NCI-H1092 treated with DMSO at 0.1 percent for 48 hours (cell line): ENCODE data around the gene UNC5A.
A peak's percentile ranks its signal among the peaks of the same experiment; 100 is the strongest.

Experiments
- DNase-seq: peaks from one replicate; lab custom pipeline; 2025; lab: John Stamatoyannopoulos, UW

The UNC5A gene

DNA sequence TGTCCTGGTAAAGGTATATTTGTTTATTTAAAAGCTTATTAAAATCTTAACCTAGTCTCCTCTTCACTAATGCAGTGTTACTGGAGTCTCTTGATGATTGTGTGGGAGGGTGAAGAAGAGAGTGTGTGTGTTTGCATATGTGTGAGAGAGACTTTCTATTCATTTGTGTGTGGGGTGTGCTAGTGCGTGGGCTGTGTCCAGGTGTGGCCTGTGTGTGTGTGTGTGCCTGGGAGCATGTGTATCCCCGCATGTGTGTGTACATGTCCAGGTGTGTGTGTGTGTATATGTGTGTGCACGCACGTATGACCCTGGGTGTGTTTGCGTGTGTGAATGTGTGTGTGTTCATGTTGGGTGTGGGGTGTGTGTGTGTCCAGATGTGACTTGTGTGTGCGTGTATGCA, 10.3 kb upstream of the UNC5A start:
- DNase-seq, result no peak

DNA sequence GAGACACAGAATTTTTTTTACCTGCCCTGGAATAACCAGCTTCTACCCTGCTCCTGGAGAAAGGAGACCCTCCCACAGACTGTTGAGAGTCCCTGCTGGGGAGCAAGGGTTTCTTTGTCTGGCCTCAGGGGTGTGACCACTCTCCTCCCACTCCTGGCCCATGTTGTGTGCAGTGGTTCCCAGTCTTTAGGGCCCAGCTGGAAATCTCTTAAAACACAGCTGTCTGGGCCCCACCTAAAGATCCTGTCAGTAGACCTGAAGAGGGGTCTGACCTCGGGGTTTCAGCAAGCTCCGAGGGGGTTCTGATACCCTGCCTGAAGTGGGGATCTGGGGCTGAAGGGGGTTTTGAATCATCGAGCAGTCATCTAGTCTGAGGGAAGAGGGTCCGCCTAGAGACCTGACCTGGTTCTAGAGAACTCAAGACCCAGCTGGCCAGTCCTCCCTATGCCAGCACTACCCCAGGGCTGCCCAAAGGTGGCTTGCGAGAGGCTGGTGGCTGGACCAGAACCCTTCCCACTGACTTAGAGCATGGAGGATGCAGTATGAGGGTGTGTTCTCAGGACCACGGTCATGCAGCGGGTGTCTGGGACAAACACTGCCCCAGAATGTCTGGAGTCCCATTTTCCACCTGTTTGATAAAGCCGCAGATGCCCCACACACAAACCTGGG, 8.1 kb upstream of the UNC5A start:
- DNase-seq, result no peak

GRCh38 chr5:176803068-176803942, 7.1 kb upstream of the UNC5A start:
- peak; percentile 72 for DNase-seq

DNA sequence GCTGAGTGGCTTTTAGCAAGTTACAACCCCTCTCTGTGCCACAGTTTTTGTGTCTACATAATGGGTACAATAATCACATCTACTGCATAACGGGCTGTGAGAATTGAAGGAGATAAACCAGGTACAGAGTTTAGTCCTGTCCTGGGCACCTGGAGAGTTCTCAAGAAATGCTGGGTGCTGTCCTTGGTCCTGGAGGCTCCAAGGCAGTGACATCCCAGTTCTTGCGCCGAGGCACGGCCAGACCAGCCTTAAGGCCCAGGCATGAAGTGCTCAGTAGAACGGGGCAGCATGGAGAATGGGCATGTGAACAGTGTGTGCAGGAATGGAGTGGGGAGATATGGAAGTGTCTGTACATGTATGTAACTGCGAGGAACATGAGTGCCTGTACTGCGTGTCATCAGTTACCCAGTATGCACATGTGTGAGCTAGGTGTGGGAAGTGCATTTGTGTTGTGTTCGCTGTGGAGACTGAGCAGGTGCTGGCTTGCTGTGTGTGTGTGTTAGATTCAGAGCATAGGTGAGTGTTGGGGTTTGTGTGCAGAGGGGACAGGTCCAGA, 6.3 kb upstream of the UNC5A start:
- no peak for DNase-seq

- no peak for DNase-seq
Observed at GRCh38 chr5:176806137-176806536, 4.2 kb upstream of the UNC5A start.

GRCh38 chr5:176809544-176810080, 747 bp upstream of the UNC5A start:
- DNase-seq, result no peak

- DNase-seq, result no peak
Observed at GRCh38 chr5:176810687-176811501, 535 bp downstream of the UNC5A start.

- peak; percentile 31 for DNase-seq
Observed at GRCh38 chr5:176812269-176813259, 2.2 kb downstream of the UNC5A start.

GRCh38 chr5:176813587-176814312, 3.4 kb downstream of the UNC5A start:
- no peak for DNase-seq

GRCh38 chr5:176814313-176814685, 3.9 kb downstream of the UNC5A start:
- DNase-seq, result no peak

DNA sequence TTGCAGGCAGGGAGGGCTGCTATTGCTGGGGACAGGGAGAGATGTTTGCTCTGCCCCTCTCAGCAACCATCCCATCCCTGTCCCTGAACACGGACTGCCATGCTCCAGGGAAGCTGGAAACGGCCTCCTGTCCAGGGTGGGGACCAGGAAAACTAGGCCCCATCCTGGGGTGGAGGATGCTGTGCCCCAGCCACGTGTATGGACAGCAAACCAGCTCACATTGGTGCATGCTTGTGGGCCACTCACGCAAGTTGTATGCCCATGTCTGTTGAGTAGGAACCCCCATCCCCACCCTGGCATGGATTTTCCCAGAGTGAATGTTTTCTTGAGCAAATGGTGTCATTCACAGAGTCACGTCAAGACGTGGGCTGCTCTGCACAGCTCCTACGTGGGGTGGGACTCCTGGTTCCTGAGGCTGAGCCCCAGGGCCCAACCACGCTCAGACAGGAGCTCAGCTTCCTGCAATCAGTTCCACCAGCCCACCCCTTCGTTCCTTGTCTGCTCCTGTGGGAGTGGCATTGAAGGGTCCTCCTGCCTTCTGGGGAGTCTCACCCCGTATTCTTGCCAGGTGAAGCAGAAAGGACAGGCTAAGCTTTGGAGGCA, 4.6 kb downstream of the UNC5A start:
- no peak for DNase-seq

GRCh38 chr5:176816043-176816745, 5.8 kb downstream of the UNC5A start:
- DNase-seq, result peak; percentile 51

DNA sequence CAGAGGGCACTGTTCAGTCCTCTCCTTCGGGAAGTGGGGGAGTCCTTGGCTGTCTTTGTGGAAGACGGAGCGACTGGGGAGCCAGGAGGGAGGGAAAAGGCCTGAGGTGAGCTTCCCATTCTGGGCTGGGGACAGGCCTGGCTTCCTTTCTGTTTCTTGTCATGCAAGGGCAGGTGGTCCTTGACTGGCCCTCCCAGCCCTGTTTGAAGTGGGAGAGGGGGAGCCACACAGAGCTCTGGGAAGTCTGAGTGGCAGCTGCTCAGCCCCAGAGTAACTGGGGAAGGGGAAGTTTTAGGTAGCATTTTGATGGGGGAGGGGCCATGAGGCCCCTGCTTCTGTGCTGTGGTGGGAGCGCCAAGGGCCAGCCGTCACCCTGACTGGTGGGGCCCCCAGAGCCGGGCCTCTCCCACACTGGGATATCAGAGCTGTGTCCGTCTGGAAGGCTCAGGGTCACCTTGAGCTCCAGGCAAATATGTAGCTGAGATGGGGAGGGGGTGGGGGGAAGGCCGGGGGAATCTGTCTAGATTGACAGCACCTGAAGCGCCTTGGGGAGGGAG, 6.5 kb downstream of the UNC5A start:
- no peak for DNase-seq

- DNase-seq, result peak; percentile 27
Observed at GRCh38 chr5:176817369-176817840, 7.0 kb downstream of the UNC5A start.

DNA sequence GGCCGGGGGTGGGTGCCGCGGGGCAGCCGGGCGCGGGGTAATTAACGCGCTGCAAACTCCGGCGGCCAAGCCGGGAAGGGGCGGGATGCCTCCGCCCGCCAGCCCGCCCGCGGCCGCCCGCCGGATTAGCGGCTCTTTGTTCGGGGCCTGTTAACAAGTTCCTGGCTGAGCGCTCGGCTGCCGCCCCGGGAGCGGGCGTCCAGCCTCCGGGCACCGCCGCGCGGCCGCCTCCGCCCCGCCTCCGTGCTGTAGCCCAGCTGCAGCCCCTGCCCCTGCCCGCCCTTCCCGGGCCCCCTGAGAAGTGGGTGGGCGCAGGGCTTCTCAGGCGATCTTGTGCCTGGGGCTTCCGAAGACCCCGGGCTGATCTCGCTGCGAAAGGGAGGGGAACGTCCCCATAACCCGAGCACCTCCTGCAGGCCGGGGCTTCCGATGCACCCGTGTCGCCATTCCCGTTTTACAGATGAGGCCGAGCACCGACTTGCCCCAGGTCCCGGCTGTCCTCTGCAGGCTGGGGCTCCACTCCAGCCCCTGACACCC, 7.5 kb downstream of the UNC5A start:
- peak; percentile 28 for DNase-seq

GRCh38 chr5:176818391-176819098, 8.2 kb downstream of the UNC5A start:
- no peak for DNase-seq

GRCh38 chr5:176819476-176819875, 9.1 kb downstream of the UNC5A start:
- DNase-seq, result no peak

DNA sequence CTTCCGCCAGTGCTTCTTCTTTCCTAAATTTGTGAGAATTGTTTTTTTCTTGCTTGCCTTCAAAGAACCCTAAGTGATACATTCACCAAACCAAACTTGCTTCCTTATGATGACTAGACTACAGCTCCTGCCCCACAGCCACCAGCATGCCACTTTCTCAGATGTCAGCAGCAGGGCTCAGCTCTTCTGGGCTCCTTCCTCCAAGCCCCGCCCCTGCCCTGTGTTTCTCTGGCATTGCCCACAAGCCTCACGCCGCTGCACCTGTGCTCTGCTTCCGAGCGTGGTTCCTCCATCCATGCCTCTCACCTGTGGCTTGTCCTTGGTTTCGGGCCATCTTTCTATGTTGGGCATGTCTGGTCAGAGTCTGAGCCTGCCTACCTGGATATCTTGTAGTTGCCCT, 10.6 kb downstream of the UNC5A start:
- DNase-seq, result no peak
